Measurements from ENCODE around the gene ZNF536.

ZNF536 gene

DNA sequence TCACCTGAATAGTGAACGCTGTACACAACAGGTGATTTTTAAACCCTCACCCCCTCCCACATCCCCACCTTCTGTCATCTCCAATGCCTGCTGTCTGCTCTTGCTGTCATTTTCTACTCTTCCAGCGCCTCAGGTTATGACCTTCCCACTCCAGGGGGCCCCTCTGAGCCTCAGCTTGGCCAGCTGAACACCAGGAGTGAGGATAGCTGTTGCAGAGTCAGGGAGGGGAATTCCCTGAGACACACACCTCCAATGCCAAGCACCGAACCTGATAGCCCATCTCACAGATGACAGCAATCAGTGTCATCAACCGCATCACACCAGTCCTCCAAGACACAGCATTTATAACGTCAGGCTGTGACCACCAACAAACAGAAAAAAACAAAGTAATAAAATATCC, 193.5 kb downstream of the ZNF536 start:
- Histone ChIP-seq H4K8ac (ENCODE audit: low read length) (no peak overlapping the region), H3K4me1 (ENCODE audit: control insufficient read depth, insufficient read depth, low read depth, low read length) (no peaks in the 10 kb centered on the region), H2AFZ (ENCODE audit: low read depth, low read length) (no peak overlapping the region), H3K4me3 (ENCODE audit: insufficient read depth in 1 of 2, low read depth in 1 of 2, low read length in 2 of 2) (no peak overlapping the region), H3K18ac (ENCODE audit: low read depth in 1 of 2, low read length in 2 of 2) (no peak overlapping the region), H3K4me2 (ENCODE audit: low read length, poor library complexity, severe bottlenecking) (no peak overlapping the region), H2BK12ac (ENCODE audit: low read length in 2 of 2) (no peak overlapping the region), H4K91ac (ENCODE audit: low read length) (no peak overlapping the region), H3K14ac (ENCODE audit: low read length in 2 of 2) (no peak overlapping the region), H3K9me3 (ENCODE audit: control insufficient read depth, low read length) (no peaks in the 10 kb centered on the region), H3K23ac (ENCODE audit: low read length in 2 of 2) (no peak overlapping the region), H3K79me1 (replicated peaks; ENCODE audit: low read length, poor library complexity, severe bottlenecking) (no peaks in the 10 kb centered on the region), H2BK120ac (ENCODE audit: low read depth, low read length) (no peak overlapping the region), H3K27ac (ENCODE audit: low read length, poor library complexity, severe bottlenecking) (no peak overlapping the region), H2BK15ac (ENCODE audit: low read depth, poor library complexity, severe bottlenecking) (no peak overlapping the region), H3K36me3 (ENCODE audit: control insufficient read depth in 1 of 2, insufficient read depth in 2 of 2, low read depth in 1 of 2, low read length in 2 of 2) (no peaks in the 10 kb centered on the region), H3K4ac (ENCODE audit: low read depth in 1 of 2, low read length in 2 of 2) (no peak overlapping the region), H2AK5ac (ENCODE audit: low read length, severe bottlenecking) (no peak overlapping the region), H3K9ac (ENCODE audit: low read length) (no peak overlapping the region), H3K27me3 (ENCODE audit: control insufficient read depth in 1 of 2, insufficient read depth in 1 of 2, low read length in 2 of 2) (no peaks in the 10 kb centered on the region), H2BK5ac (ENCODE audit: low read depth, low read length, poor library complexity, severe bottlenecking) (no peak overlapping the region)
- 77% methylated on average over 4 of the region's 5 CpGs for WGBS
- DNase-seq: no peak

DNA sequence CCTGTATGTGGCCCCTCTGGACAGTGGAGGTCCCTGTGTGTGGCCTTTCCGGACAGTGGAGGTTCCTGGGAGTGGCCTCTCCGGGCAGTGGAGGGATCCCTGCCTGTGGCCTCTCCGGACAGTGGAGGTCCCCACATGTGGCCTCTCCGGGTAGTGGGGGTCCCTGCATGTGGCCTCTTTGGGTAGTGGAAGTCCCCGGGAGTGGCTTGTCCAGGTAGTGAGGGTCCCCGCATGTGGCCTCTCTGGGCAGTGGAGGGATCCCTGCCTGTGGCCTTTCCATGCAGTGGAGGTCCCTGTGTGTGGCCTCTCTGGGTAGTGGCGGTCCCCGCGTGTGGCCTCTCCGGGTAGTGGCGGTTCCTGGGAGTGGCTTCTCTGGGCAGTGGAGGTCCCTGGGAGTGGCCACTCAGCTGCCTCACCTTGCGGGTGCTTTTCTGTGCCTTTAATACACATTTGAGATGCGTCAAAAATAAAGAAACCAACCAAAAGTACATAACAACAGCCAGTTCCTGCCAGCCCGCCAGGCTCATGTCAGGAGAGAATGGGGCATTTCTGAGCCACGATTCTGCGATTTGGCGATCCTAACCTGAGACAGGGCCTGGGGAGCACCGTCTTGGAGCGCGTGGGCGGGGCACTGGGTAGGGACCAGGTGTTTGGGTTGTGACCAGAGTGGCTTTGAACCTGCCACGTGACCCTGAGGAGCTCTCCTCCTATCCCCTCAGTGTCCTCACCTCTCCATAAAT, 194.7 kb downstream of the ZNF536 start:
- Histone ChIP-seq H3K36me3 (ENCODE audit: control insufficient read depth in 1 of 2, insufficient read depth in 2 of 2, low read depth in 1 of 2, low read length in 2 of 2) (no peaks in the 10 kb centered on the region), H4K8ac (ENCODE audit: low read length) (no peak overlapping the region), H2AK5ac (ENCODE audit: low read length, severe bottlenecking) (no peak overlapping the region), H3K79me1 (replicated peaks; ENCODE audit: low read length, poor library complexity, severe bottlenecking) (no peaks in the 10 kb centered on the region), H3K9ac (ENCODE audit: low read length) (no peak overlapping the region), H2AFZ (ENCODE audit: low read depth, low read length) (no peak overlapping the region), H3K23ac (ENCODE audit: low read length in 2 of 2) (no peak overlapping the region), H2BK12ac (ENCODE audit: low read length in 2 of 2) (no peak overlapping the region), H3K27ac (ENCODE audit: low read length, poor library complexity, severe bottlenecking) (no peak overlapping the region), H2BK120ac (ENCODE audit: low read depth, low read length) (no peak overlapping the region), H3K27me3 (ENCODE audit: control insufficient read depth in 1 of 2, insufficient read depth in 1 of 2, low read length in 2 of 2) (no peaks in the 10 kb centered on the region), H3K4me1 (ENCODE audit: control insufficient read depth, insufficient read depth, low read depth, low read length) (no peaks in the 10 kb centered on the region), H2BK15ac (ENCODE audit: low read depth, poor library complexity, severe bottlenecking) (no peak overlapping the region), H3K14ac (ENCODE audit: low read length in 2 of 2) (no peak overlapping the region), H2BK5ac (ENCODE audit: low read depth, low read length, poor library complexity, severe bottlenecking) (no peak overlapping the region), H3K4me3 (ENCODE audit: insufficient read depth in 1 of 2, low read depth in 1 of 2, low read length in 2 of 2) (no peak overlapping the region), H3K4ac (ENCODE audit: low read depth in 1 of 2, low read length in 2 of 2) (no peak overlapping the region), H3K4me2 (ENCODE audit: low read length, poor library complexity, severe bottlenecking) (no peak overlapping the region), H4K91ac (ENCODE audit: low read length) (no peak overlapping the region), H3K18ac (ENCODE audit: low read depth in 1 of 2, low read length in 2 of 2) (no peak overlapping the region), H3K9me3 (ENCODE audit: control insufficient read depth, low read length) (no peaks in the 10 kb centered on the region)
- WGBS: 84% methylated on average over 21 of the region's 22 CpGs
- DNase-seq: no peak

DNA sequence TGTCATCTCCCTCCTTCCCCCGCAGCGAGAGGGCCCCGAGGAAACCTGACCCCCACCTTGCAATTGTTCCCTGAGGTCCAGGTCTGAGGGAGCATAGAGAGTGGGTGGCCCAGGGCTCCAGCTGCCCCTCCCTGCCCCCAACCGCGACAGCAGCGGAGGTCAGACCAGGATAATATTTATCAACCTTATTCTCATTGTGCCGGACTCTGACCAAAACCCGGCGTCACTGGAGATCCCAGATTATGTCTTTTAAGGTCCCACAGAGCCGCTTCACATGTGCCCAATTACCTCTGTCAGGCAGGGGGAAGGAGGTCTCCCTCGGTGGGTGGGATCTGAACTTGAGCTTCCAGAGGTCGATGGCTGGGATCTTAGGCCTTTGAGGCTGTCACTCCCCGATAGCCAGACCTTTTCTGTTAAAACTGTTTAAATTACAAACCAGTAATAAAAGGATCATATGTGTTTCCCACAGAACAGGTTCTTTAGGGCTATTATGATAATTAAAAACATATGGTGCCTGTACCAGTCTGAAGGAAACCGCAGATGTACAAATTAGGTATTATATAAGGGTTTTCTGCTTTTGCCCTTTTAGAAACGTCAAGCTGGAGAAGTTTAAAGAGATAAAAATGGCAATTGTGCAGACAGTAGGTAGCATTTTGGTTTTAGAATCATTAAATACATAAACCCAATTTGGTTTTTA, 195.5 kb downstream of the ZNF536 start:
- no peak overlapping the region for H2BK12ac ChIP-seq (ENCODE audit: low read length in 2 of 2)
- H2AK5ac ChIP-seq (ENCODE audit: low read length, severe bottlenecking): no peak overlapping the region
- no peak overlapping the region for H3K27ac ChIP-seq (ENCODE audit: low read length, poor library complexity, severe bottlenecking)
- no peak overlapping the region for H2AFZ ChIP-seq (ENCODE audit: low read depth, low read length)
- H3K4ac ChIP-seq (ENCODE audit: low read depth in 1 of 2, low read length in 2 of 2): no peak overlapping the region
- H3K9ac ChIP-seq (ENCODE audit: low read length): no peak overlapping the region
- H3K4me2 ChIP-seq (ENCODE audit: low read length, poor library complexity, severe bottlenecking): no peak overlapping the region
- H3K79me1 ChIP-seq (replicated peaks; ENCODE audit: low read length, poor library complexity, severe bottlenecking): no peaks in the 10 kb centered on the region
- H3K18ac ChIP-seq (ENCODE audit: low read depth in 1 of 2, low read length in 2 of 2): no peak overlapping the region
- H3K36me3 ChIP-seq (ENCODE audit: control insufficient read depth in 1 of 2, insufficient read depth in 2 of 2, low read depth in 1 of 2, low read length in 2 of 2): no peaks in the 10 kb centered on the region
- H2BK120ac ChIP-seq (ENCODE audit: low read depth, low read length): no peak overlapping the region
- H3K4me1 ChIP-seq (ENCODE audit: control insufficient read depth, insufficient read depth, low read depth, low read length): no peaks in the 10 kb centered on the region
- H2BK5ac ChIP-seq (ENCODE audit: low read depth, low read length, poor library complexity, severe bottlenecking): no peak overlapping the region
- no peak overlapping the region for H4K8ac ChIP-seq (ENCODE audit: low read length)
- no peak overlapping the region for H3K4me3 ChIP-seq (ENCODE audit: insufficient read depth in 1 of 2, low read depth in 1 of 2, low read length in 2 of 2)
- H3K14ac ChIP-seq (ENCODE audit: low read length in 2 of 2): no peak overlapping the region
- no peak overlapping the region for H3K23ac ChIP-seq (ENCODE audit: low read length in 2 of 2)
- DNase-seq: no peak
- 76% methylated on average over 14 of the region's 15 CpGs for WGBS
- no peaks in the 10 kb centered on the region for H3K9me3 ChIP-seq (ENCODE audit: control insufficient read depth, low read length)
- no peak overlapping the region for H4K91ac ChIP-seq (ENCODE audit: low read length)
- no peak overlapping the region for H2BK15ac ChIP-seq (ENCODE audit: low read depth, poor library complexity, severe bottlenecking)
- H3K27me3 ChIP-seq (ENCODE audit: control insufficient read depth in 1 of 2, insufficient read depth in 1 of 2, low read length in 2 of 2): no peaks in the 10 kb centered on the region

DNA sequence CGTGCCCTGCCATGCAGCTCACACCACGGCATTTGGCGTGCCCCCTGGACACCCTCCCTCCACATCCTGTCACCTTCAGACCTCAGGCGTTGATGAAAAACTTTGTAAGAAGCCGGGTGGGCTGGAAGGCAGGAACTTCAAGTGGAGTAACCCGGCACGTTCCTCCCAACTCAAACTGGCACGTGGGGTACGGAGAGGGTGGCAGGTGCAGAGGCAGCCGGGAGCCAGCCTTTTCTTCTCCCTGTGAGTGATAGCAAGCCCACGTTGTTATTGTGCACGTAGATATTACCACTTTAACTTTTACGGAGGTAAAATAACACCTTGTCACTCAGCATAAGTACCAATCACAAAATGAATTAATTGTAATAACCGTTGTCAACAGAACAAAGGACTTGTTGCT, 198.0 kb downstream of the ZNF536 start:
- Histone ChIP-seq H3K14ac (ENCODE audit: low read length in 2 of 2) (no peak overlapping the region), H3K27ac (ENCODE audit: low read length, poor library complexity, severe bottlenecking) (no peak overlapping the region), H3K79me1 (replicated peaks; ENCODE audit: low read length, poor library complexity, severe bottlenecking) (no peaks in the 10 kb centered on the region), H3K4me3 (ENCODE audit: insufficient read depth in 1 of 2, low read depth in 1 of 2, low read length in 2 of 2) (no peak overlapping the region), H2AK5ac (ENCODE audit: low read length, severe bottlenecking) (no peak overlapping the region), H2BK5ac (ENCODE audit: low read depth, low read length, poor library complexity, severe bottlenecking) (no peak overlapping the region), H3K36me3 (ENCODE audit: control insufficient read depth in 1 of 2, insufficient read depth in 2 of 2, low read depth in 1 of 2, low read length in 2 of 2) (no peaks in the 10 kb centered on the region), H3K4me2 (ENCODE audit: low read length, poor library complexity, severe bottlenecking) (no peak overlapping the region), H3K9me3 (ENCODE audit: control insufficient read depth, low read length) (no peaks in the 10 kb centered on the region), H3K27me3 (ENCODE audit: control insufficient read depth in 1 of 2, insufficient read depth in 1 of 2, low read length in 2 of 2) (no peaks in the 10 kb centered on the region), H2AFZ (ENCODE audit: low read depth, low read length) (no peak overlapping the region), H2BK120ac (ENCODE audit: low read depth, low read length) (no peak overlapping the region), H3K4ac (ENCODE audit: low read depth in 1 of 2, low read length in 2 of 2) (no peak overlapping the region), H4K8ac (ENCODE audit: low read length) (no peak overlapping the region), H2BK15ac (ENCODE audit: low read depth, poor library complexity, severe bottlenecking) (no peak overlapping the region), H3K9ac (ENCODE audit: low read length) (no peak overlapping the region), H2BK12ac (ENCODE audit: low read length in 2 of 2) (no peak overlapping the region), H4K91ac (ENCODE audit: low read length) (no peak overlapping the region), H3K23ac (ENCODE audit: low read length in 2 of 2) (no peak overlapping the region), H3K18ac (ENCODE audit: low read depth in 1 of 2, low read length in 2 of 2) (no peak overlapping the region), H3K4me1 (ENCODE audit: control insufficient read depth, insufficient read depth, low read depth, low read length) (no peaks in the 10 kb centered on the region)
- DNase-seq: no peak
- 78% methylated on average over 14 of the region's 14 CpGs for WGBS

All from mesenchymal stem cell (in vitro differentiated cells and primary cell).